ENCODE results near the gene NANS. TPM values are rescaled to one million over a fixed set of nuclear protein-coding genes. Genes with fewer than 3 reads are reported as not detected.
A peak's percentile ranks its signal among the peaks of the same experiment; 100 is the strongest.
"Not testable (repeated sequence)": the region's sequence is repeated elsewhere in the genome, so short reads cannot be mapped to it uniquely, and the experiment has no call there.

Gene NANS
- total RNA-seq, 1 donor from 2014 or later, result 22.8 TPM

DNA sequence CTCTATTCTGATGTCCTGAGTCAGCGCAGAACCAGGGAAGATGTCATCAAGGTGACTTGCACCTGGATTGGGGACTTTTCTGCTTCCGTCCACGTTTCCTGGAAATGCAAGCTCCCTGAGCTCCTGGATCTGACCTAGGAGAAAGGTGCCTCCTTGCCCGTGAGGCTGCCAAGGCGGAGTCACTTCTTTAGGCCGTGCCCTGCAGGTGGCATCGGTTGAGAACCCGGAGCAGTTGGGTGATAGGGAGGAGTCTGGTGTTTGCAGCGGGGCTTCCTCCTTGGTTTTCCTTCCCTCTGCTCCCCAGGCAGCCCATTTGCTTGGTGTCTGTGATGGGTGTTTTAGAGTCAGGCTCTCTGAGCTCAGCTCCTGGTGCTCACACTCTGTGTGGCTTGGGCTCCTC lies 15.2 kb downstream of the NANS start:
- no peak for FAIRE-seq
- DNase-seq (ENCODE audit: low spot score in 2 of 2), result no peak

DNA sequence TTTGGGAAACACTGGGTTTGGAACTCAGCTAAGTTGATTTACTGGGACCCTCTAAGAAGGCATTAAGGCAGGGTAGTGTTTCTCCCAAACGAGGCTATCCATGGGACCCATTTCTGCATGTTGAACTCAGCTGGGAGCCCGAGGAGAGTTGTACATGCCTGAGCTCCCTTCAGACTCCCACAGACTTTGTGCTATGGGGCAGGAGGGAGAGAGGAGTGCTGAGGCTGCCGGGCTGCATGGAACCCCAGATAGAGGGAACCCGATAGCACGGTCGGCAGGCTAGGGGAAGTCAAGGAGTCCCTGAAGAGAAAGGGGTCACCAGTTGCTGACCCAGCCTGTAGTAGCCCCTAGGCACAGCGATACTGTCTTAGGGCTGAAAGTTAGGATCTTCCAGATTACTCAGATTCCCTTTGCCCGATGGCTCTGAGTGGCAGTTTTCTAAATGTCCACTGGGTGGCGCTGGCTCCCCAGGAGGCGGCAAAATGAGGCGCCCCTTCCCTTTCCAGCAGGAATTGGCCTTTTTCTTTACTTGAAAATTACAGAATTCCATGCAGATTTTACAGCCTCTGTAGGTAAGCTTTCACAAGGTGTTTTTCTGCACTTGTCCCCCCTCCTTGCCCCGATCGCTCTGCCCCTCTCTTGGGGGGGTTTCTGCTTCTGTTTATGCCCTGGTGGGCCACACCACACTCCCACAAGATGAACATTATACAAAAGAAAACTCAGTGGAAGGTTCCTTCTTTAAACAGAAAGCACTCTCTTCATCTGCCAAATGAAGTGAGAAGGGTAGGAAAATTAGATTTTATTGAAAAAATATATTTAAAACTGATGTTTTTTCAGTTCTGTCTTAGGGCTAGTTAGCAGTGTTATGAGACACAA lies 17.8 kb downstream of the NANS start:
- DNase-seq (ENCODE audit: low spot score in 2 of 2) (peak in 1 of 2 donors; percentile 69), FAIRE-seq (no peak)

DNA sequence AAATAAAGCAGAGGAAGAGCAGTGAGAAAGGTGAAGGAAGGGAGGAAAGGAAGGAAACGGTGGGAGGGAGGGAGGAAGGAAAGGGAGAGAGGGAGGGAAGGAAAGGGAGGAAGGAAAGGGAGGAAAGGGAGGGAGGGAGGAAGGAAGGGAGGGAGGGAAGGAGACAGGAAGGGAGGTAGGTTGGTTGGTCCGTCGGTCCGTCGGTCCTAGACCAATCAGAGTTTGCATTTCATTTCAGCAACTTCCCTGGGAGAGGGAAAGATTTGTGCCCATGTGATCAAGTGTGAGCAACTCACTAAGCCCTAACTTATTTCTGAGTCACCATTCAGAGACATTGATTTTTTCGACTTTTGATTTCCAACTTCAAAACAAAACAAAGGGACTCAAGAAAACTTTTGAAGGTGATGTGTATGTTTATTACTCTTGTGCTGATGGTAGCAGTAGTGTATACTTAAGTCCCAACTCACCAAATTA lies 18.8 kb downstream of the NANS start:
- DNase-seq (ENCODE audit: low spot score in 2 of 2) (no peak), FAIRE-seq (no peak)

DNA sequence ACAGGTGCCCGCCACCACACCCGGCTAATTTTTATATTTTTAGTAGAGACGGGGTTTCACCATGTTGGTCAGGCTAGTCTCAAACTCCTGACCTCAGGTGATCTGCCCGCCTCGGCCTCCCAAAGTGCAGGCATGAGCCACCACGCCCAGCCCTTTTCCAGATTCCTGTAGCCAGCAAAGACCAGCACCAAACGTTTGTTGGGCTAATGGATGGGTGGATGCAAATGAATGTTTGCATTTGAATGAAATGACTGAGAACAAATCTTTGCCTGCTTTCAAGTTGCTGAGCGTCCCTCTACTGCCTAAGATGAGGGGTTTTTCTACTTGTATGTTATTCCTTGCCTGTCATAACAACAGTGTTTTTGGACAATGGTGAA lies 20.0 kb downstream of the NANS start:
- FAIRE-seq; DNase-seq (ENCODE audit: low spot score in 2 of 2): not testable (repeated sequence)

DNA sequence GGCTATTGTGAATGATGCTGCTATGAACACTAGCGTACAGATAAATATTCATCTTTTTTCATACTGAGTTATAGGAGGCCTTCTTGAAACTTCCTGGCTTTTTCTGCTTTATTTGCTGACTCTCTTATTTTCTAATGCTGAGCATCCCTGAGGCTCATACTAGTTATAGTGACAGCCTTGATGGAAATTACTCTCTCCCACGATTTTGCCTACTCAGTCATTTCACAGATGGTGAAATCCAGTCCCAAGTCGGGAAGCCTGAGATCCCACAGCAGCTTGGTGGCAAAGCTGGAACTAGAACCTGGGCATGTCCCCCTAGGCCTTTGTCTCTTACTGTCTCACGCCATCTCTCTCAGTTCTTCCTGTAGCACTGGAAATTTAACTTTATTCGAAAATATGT lies 22.4 kb downstream of the NANS start:
- DNase-seq (ENCODE audit: low spot score in 2 of 2) (no peak), FAIRE-seq (no peak)

DNA sequence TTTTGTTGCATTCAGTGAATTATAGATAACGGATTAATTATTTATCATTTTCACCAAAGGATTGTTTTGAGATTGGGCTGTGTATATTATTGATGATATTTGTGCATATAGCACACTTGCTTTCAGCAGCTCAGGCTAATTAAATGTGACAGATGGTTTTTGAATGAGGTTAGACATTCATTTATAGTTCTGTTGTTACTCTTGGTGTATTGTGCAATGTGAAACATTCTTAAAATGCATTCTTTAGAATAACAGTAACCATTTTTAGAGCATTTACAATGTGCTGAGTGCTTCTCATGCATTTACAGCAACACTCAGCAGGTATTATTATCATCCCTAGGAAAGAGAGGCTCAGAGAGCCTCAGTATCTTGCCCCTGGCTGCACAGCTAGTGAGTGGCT lies 23.8 kb downstream of the NANS start:
- DNase-seq (ENCODE audit: low spot score in 2 of 2) (no peak), FAIRE-seq (no peak)

DNA sequence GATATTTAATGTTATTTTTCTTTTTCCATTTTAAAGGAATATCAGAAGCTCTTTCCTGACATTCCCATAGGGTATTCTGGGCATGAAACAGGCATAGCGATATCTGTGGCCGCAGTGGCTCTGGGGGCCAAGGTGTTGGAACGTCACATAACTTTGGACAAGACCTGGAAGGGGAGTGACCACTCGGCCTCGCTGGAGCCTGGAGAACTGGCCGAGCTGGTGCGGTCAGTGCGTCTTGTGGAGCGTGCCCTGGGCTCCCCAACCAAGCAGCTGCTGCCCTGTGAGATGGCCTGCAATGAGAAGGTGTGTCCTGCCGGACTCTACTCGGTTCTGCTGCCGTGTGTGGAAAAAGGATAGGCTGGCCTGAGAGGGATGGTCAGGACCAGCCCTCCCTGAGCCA lies 24.2 kb downstream of the NANS start:
- DNase-seq (ENCODE audit: low spot score in 2 of 2), result no peak
- no peak for FAIRE-seq

DNA sequence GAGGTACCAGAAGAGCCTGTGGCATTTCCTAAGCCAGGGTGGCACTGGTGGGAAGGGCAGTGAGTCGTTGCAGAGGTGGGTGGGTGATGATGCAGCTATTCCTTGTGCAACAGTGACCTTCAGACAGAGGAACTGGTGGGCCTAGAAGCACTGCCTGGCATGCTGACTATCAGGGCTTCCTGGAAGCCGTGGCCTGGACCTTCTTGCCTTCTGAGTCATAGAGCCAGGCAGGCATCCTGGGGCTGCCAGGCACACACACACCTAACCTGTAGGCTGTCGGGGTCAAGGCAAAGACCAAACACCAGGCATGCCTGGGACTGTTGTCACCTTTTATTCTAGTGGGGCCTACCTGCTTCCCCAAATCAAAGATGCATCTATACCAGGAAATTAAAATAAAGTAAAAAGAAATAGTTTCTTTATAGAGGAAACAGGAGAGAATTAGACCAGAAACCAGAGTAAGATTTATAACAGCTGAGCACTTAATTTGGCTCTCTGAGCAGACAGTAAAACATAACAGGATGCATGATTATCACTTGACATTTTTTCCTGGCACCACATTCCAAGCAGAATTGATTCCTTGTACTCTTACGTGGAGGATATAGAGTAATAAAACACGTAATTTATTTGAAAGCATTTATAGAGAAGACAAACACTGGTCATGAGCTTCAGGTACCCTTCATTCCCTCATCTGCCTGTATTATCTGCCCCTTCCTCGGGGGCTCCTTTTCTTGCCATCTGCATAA lies 25.1 kb downstream of the NANS start:
- DNase-seq (ENCODE audit: low spot score in 2 of 2) (no peak), FAIRE-seq (no peak)

DNA sequence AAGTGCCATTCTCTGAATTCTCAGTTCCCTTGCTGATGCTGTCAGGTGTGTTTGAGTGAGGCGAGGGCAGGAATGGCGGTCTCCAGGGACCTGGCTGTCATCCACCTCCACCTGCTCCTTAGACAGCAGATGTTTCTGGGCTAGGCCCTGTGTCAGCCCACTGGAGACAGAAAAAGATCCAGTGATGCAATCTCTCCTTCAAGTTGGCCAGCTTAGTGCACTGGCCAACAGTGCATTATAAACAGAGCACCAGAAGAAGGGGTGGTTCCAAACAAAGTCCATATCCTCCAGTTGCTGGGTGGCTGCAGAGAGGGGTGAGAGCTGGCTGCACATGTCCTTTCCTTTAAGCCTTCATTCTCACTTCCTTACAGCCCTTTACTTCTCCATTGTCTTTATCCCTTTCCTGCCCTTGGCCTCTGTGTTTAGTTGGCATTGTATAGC lies 26.5 kb downstream of the NANS start:
- DNase-seq (ENCODE audit: low spot score in 2 of 2) (no peak), FAIRE-seq (no peak)

DNA sequence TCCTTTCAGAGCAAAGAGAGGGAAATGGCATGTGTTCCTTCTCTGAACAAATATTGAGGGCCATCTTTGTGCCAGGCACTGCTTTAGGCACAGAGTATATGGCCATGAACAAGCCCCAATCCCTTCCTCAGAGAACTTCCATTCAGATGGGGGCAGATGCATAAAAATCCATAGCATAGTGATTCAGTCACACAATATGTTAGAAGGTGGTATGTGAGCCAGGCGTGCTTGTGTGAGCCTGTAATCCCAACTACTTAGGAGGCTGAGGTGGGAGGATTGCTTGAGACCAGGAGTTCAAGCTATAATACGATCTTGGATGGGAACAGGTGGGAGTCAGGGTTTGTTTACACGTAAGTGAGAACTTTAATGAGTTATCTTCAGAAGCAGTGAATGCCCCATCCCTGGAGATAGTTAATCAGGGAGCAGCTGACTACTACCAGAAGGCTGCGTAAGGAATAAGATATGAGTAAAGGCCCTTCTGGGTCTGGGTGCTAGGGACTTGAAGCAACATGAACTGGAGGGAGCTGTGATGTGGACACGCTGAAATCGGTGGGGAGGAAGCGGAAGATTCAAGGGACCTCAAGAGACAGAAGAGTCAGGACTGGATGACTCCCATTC lies 27.1 kb downstream of the NANS start:
- no peak for DNase-seq (ENCODE audit: low spot score in 2 of 2)
- no peak for FAIRE-seq

DNA sequence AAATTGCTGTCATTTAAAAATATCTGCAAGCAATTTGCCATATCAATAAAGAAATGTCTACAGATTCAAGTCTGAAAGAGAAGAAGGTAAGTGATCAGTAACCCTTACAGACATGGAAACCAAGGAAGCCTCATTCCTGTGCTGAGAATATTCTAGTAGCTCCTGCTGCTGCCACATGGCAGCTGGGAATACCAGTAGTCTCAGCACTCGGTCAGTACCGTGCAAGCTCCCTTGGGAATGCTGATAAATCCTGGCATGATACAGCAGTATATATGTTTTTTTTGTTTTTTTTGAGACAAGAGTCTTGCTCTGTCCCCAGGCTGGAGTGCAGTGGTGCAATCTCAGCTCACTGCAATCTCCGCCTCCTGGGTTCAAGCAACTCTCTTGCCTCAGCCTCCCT lies 27.9 kb downstream of the NANS start:
- DNase-seq (ENCODE audit: low spot score in 2 of 2), result no peak

DNA sequence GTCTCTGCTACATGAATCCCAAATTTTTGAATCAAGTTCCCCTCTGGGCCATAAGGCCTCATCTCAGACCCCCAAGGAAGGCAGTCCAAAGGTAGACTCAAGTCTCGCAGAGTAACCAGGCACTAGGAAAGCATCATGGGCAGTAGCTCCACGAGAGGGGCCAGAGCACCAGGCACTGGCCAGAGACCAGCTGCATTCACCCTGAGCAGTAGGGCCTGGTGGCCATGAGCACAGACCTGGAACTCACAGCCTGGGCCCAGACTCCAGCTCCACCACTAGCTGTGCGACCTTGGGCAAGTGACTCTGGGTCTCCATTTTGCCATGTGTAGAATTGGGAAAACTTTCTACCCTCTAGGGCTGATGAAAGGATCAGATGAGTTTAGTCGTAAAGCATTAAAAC lies 28.5 kb downstream of the NANS start:
- DNase-seq (ENCODE audit: low spot score in 2 of 2), result no peak
- no peak for FAIRE-seq

More for the DNA sequence above, 27.9 kb downstream of the NANS start:
- FAIRE-seq, result no peak

DNA sequence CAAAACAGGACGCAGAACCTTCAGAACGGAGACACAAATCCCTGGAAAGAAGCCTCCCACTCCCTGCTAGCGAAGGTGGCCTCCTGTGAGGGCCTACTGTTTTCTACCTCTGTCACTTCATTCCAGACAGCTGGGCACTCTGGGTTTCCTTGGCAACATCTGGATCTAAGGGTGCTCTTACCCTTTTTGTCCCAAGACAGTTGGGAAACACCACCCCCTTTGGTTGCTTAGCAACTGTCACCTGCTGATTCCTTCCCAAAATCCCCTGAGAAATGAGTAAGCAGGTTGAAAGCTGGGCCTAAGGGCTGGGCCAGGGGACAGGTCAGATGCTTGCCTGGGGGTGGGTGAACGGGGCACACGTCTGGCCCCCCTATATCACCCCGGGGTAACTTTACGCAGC lies 29.4 kb downstream of the NANS start:
- FAIRE-seq (no peak), DNase-seq (ENCODE audit: low spot score in 2 of 2) (no peak)

DNA sequence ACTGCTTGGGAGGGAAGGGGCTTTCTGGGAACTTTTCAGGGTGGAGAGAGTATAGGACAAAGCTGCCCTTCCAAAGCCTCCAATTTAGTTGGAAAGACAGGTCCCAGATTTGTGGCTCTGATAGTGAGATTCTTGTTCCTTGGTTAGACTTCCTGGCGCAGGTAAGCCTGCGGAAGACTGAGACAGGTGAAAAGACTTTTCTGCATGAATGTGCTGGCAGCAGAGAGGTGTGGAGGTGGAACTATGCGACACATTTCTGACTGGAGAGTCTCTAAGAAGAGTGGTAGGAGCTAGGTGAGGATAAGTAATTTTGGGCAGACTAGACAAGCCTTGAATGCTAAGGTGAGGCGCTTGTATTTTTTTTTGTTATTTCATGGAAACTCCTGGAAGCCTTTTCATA lies 29.9 kb downstream of the NANS start:
- FAIRE-seq, result no peak
- no peak for DNase-seq (ENCODE audit: low spot score in 2 of 2)

DNA sequence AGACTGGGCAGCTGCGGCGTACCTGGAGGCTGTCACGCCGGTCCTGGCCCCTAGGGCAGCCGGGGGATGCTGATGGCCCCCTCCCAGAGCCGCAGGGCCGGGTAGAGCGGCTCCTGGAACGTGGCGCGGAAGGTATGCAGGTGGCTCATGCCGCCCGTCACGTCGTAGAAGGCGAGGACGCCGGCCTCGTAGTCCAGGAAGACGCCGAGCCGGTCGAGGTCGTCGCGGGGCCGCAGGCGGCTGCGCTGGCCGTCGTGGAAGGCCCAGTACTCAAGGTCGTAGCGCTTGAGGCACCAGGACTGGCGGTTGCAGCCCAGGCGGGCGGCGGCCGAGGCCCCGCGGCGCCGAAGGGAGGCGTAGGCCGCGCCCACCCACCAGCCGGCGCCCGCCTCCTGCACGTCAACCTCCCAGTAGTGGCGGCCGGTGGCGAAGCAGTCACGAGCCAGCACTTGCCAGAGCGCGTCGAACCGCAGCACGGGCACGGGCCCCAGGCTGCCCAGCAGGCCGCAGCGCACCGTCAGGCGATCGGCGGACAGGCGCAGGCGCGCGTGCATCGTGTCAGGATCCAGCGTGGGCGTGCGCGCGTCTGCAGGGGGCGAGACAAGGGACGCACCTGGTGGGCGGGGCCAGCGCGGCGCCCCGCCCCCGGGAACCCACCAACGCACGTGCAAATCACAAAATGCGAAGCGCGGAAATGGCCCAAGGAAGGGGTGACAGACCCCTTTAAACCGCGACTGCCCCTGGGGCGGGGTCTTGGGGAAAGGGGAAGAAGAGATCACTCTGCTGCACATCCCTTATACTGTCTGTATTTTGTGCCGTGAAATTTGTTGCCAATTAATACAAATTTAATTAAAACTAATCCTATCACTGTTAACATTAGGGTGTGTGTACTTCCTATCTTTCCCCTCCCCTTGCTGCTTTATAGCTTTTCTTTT lies 31.2 kb downstream of the NANS start:
- FAIRE-seq (no peak), DNase-seq (ENCODE audit: low spot score in 2 of 2) (peak in 1 of 2 donors; percentile 57)

DNA sequence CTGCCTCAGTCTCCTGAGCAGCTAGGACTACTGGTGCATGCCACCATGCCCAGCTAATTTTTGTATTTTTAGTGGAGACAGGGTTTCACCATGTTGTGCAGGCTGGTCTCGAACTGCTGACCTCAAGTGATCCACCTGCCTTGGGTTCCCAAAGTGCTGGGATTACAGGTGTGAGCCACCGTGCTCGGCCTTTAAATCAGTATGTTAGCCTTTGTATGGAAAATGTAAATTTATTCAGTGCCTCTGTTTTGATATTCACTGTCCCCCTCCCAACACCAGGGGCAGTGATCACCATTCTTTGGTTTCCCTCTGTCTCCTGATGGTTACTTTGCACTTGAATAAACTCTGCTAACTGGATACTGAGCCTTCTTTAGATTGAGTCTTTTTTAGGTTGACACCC lies 34.1 kb downstream of the NANS start:
- FAIRE-seq; DNase-seq (ENCODE audit: low spot score in 2 of 2): not testable (repeated sequence)

DNA sequence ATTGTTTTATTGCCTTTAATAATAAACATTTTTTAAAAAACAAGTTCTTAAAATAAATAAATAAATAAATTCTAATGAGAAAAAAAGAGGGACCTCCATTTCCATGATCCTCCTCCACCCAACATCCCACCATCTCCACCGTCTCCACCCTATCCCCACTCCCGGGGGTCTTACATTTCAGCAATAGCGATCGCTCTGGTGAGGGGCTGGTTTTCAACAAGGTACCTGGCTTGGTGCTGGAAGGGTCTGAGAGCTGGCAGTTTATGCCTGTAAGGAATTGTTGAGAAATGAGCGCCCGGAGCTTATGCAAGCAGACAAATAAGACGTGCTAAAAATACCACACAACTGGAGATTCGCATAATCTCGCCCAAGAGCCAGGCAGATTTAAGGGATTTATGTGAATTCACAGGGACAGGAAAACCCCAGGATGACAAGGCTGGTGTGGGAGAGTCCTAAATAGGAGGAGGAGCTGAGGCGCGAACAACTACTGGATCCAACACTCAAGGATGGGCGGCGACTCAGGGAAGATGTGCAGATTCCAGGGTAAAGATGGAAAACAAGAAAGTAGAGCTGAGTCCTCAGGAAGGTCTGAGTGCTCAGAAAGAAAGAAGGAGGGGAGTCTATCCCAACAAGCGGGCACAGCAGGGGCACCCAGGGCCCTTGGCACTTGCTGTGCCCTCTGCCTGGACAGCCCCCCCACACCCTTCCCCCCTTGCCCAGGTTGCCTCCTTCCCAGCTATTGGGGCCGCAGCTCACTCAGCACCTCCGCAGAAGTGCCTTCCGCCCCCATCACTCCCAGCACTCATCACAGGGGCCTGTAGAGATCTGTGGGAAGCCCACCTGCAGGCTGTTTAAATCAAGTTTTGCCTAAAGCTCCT lies 35.4 kb downstream of the NANS start:
- FAIRE-seq (no peak), DNase-seq (ENCODE audit: low spot score in 2 of 2) (peak in 1 of 2 donors; percentile 39)

DNA sequence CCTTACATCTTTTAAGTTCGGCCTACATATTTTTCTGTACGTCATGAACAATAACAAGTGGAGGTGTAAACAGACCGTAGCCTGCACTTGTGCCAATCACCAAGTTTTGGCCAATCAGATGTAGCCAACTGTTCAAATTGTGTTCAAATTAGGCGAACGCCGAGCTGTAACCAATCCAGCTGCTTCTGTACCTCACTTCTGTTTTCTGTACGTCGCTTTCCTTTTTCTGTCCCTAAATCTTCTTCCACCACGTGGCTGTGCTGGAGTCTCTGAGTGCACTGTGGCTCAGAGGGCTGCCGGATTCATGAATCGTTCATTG lies 36.0 kb downstream of the NANS start:
- DNase-seq (ENCODE audit: low spot score in 2 of 2), result no peak

DNA sequence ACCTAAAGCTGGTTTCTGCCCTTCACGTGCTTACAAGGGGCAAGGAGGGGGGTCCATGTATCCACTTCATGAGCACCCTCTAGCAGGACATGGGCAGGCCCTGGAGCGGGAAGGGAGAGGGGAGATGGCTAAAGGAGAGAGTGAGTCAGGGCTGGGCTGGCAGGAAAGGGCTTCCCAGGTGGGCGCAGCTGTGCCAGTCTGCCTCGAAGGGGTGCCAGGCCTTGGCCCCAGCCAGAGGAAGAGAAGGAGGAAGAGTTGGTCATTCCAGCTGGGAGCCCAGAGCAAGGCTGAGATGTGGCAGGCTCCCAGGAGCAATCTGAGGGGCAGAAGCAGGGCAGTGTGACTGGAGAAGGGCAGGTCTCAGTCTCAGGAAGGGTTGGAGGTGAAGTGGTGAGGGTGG lies 37.8 kb downstream of the NANS start:
- FAIRE-seq (no peak), DNase-seq (ENCODE audit: low spot score in 2 of 2) (no peak)

More for the DNA sequence above, 36.0 kb downstream of the NANS start:
- no peak for FAIRE-seq
